Astrocyte of the cerebellum (primary cell): ENCODE measurements around the gene IRS1.

Source experiments
- DNase-seq: peaks from one replicate; pipeline ENCODE4 v3.0.0-alpha.2; 2011; ENCODE audit warnings: low read depth
- H3K4me3 ChIP-seq: 2 replicates; pipeline ENCODE4 v1.5.1; 2011; ENCODE audit warnings: mild to moderate bottlenecking, low read depth, low read length, moderate library complexity
- in situ Hi-C: cut with HindIII; loops from 2 replicates; pipeline ENCODE4 v1.10.0; 2017; ENCODE audit warnings: low sequenced_read_pairs
- TF ChIP-seq, protein P1 (sequence below): IDR thresholded peaks from 2 replicates; pipeline ENCODE4 v1.5.1; 2012; ENCODE audit warnings: low read length, low read depth, moderate library complexity, mild to moderate bottlenecking; ENCODE audit errors: missing control alignments

Gene IRS1

DNA sequence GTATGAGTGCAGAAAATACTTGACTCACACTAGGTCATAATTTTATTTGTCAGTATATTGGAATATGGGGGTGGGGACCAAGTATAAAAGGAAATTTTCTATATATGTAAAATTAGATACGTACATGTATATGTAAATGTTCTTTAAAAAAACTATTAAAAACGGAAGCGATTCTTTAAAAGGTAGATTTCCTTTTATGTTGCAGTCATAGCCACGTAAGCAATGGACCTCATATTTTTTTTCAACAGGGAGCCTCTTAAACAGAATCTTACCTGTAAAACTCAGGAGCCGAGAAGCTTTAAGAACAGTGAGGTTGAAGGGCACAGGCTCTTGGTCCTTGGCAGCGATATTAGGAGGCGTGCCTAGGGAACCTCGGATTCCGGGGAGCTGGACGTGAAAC, 39.5 kb upstream of the IRS1 start:
- TF ChIP-seq, protein P1, sequence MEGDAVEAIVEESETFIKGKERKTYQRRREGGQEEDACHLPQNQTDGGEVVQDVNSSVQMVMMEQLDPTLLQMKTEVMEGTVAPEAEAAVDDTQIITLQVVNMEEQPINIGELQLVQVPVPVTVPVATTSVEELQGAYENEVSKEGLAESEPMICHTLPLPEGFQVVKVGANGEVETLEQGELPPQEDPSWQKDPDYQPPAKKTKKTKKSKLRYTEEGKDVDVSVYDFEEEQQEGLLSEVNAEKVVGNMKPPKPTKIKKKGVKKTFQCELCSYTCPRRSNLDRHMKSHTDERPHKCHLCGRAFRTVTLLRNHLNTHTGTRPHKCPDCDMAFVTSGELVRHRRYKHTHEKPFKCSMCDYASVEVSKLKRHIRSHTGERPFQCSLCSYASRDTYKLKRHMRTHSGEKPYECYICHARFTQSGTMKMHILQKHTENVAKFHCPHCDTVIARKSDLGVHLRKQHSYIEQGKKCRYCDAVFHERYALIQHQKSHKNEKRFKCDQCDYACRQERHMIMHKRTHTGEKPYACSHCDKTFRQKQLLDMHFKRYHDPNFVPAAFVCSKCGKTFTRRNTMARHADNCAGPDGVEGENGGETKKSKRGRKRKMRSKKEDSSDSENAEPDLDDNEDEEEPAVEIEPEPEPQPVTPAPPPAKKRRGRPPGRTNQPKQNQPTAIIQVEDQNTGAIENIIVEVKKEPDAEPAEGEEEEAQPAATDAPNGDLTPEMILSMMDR: no peak
- DNase-seq: no peak
- no peak overlapping the region for H3K4me3 ChIP-seq
- in situ Hi-C loops: no loop called here

DNA sequence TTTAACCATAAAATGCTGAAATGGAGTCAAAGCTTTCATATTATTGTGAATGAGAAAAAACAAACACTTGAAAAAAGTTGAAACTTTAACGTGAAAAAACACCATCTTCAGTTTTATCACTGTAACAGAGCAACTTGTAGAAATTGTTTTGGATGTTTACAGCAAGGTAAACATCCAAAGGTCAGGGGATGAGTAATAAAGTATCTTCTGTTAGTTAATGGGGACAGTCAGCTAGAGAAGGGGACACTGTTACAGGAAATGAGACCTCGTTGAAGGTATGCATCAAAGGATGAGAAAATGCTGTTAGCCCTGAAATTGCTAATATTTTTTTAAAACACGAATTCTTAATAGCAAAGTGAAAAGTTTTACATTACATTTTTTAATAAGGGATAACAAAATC, 39.1 kb upstream of the IRS1 start:
- no peak overlapping the region for H3K4me3 ChIP-seq
- in situ Hi-C loops: no loop called here

DNA sequence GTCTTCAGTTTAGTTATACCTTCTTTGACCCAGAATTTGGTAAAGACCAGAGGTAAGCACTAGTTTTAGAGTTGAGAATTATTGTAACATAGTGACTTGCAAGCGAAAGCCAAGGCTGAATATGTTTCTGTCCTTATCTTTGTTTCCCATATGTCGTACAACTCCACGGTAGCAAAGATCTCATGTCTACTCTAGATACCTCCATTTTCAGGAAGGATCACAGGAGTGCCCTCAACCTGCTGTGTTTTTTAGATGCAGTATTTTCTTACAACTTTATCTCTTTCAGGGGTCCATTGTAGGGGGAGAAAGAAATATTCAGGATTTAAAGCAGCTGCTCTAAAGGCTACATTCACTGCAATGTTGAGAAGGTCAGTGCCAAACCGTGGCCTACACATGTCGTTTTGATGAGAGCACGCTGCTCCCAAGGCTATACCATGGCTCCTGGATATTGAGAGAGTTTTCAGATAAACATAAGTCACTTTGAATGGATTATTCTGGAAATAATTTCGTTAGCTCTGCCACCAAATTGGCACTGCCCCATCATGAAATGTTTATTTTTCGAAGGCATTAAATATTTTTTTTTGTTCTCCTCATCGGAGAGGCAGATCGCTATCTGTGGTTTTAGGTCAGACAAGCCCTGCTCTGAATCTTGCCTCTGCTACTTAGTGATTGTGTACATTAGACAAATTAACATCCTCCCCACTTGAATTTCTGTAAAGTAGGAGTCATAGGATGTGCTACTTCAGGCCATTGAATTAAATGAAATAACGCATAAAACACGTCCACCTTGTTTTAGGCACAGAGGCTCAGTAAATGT, 38.4 kb upstream of the IRS1 start:
- in situ Hi-C loops: no loop called here
- TF ChIP-seq, protein P1: no peak
- H3K4me3 ChIP-seq: no peak overlapping the region
- DNase-seq: no peak

More for the DNA sequence above, 39.1 kb upstream of the IRS1 start:
- TF ChIP-seq, protein P1: no peak
- no peak for DNase-seq

DNA sequence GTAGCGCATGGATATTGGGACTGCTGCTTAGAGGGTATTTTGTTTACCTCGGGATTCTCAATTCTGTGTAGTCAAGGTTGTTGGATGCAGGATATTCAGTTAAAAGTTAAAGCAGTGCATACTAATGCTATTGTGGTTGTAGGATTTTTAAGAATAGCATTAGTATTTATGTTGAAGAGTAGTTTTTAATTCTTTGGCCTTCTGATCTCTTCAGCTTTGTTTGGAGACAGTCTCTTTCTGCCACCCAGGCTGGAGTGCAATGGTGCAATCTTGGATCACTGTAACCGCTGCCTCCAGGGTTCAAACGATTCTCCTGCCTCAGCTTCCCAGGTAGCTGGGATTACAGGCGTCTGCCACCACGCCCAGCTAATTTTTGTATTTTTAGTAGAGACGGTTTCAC, 37.7 kb upstream of the IRS1 start:
- H3K4me3 ChIP-seq: no peak overlapping the region
- in situ Hi-C loops: no loop called here

DNA sequence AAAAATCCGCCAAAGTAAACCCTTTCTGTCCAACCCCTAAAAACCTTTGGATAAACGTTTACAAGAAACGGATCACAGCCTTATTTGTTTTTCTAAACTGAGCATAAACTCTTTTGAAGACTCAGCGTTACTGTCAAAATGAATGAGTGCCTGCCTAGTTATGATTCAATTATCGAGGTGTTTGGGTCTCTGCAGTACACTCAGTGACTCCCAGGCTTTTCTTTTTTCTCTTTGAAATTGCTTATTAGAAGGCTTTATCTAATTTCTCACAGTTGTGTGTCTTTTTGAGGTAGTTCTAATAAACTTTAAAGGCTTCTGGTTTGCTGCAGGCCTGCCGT, 36.9 kb upstream of the IRS1 start:
- DNase-seq: no peak
- peak overlapping the region; percentile 69 for H3K4me3 ChIP-seq
- TF ChIP-seq, protein P1: no peak
- in situ Hi-C loops: no loop called here

More for the DNA sequence above, 37.7 kb upstream of the IRS1 start:
- no peak for DNase-seq
- TF ChIP-seq, protein P1: no peak

DNA sequence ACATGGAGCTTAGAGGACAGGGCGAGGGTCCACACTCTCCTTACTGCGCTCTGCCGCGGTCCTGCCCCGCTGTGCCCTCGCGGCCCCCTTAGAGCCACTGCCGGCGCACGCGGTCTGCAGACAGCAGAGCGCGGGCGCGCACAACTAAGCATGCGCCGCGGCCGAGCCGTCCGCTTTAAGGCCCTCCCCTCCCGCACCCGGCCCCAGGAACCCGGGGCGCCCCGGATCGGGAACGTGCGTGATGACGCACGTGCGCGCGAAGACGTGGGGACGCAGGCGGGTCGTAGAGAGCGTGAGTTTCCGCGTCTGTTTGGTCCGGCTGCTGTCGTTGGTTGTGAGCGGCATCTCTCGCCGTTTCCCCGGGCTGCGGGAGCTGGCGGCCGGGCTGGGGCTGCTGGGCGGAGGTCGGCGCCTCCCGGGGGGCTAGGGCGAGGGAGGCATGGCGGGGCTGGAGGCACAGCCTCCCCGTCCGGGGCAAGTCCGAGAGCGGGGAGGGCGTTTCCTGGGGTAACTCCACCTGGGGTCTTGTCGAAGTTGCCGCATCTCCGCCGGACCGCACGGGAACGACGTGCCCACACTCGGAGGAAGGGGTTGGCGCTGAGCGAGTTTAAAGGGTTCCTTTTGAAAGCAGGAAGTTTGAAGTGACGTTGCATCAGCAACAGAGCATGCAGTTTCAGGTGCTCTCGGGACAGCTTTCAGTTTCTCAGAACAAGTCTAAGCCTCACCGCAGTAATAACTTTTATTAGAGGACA, 36.4 kb upstream of the IRS1 start, which contains the start of gene RHBDD1:
Gene RHBDD1 (plus strand): TSS at position 259 of the 752 bp plus-strand sequence. CDS start 28,640 bp downstream, outside the sequence.
- in situ Hi-C loops: no loop called here
- TF ChIP-seq, protein P1: no peak
- peak within 1 kb of the TSS; percentile 69 for H3K4me3 ChIP-seq
- DNase-seq: peak; percentile 84
